Measurements from ENCODE around the gene NT5C1A.

- TF ChIP-seq CTCF (IDR thresholded peaks at IDR 0.05): no peak
- no peak for TF ChIP-seq POLR2A (IDR thresholded peaks at IDR 0.05)
Observed at GRCh38 chr1:39696448-39696847, 24.5 kb upstream of the NT5C1A start.

All from lower leg skin (tissue), 3 donors.